Measurements from ENCODE around the gene KRT9. TPM values are rescaled to one million over a fixed set of nuclear protein-coding genes. Genes with fewer than 3 reads are reported as not detected.

Gene KRT9
- total RNA-seq, 4 donors from 2014 or later, result not detected

- 38% methylated on average over 11 of the region's 11 CpGs; no CpG with 5 or more reads in 1 of the 2 donors for WGBS, 2 donors (ENCODE audit: low coverage in 1 of 2)
- H3K9me3 ChIP-seq, result no peaks in the 10 kb centered on the region
- peak; percentile 41 for DNase-seq
- H3K4me1 ChIP-seq, result peaks cover 9 to 37% (median 32%) of the 10 kb centered on the region in 4 donors
- in situ Hi-C loops (cut with MboI; ENCODE audit: low pct_ligation_motif_present in 1 of 4, low pct_unique_long_range_greater_than_20kb in 1 of 4, low sequenced_read_pairs in 3 of 4) (no loop called here), intact Hi-C loops (cut with DNase I; ENCODE audit: low total_unique reads) (no loop called here)
- no peaks in the 10 kb centered on the region for H3K27me3 ChIP-seq
- TF ChIP-seq EP300 (IDR thresholded peaks at IDR 0.05; ENCODE audit: low read depth) (no peak), POLR2AphosphoS5 (IDR thresholded peaks at IDR 0.05) (no peak), CTCF (IDR thresholded peaks at IDR 0.05) (no peak), POLR2A (IDR thresholded peaks at IDR 0.05) (no peak)
- H3K4me3 ChIP-seq, result no peak overlapping the region
- H3K36me3 ChIP-seq, result no peaks in the 10 kb centered on the region
- peak overlapping the region in 2 of 4 donors; percentile 82 to 83 for H3K27ac ChIP-seq
Observed at GRCh38 chr17:41519501-41520224, 52.2 kb downstream of the KRT9 start.

GRCh38 chr17:41518789-41519449 lies 52.9 kb downstream of the KRT9 start, which contains the start of gene KRT15:
TSS of gene KRT15 (minus strand) at chr17:41518890. CDS start at chr17:41518827, 63 bp downstream.
- peak within 1 kb of the TSS in 2 of 4 donors; percentile 19 to 82 for H3K27ac ChIP-seq
- H3K36me3 ChIP-seq, result no peaks in the 10 kb centered on the region
- DNase-seq, result no peak
- in situ Hi-C loops (cut with MboI; ENCODE audit: low pct_ligation_motif_present in 1 of 4, low pct_unique_long_range_greater_than_20kb in 1 of 4, low sequenced_read_pairs in 3 of 4), result no loop called here
- no peaks in the 10 kb centered on the region for H3K9me3 ChIP-seq
- peaks cover 9 to 32% (median 31%) of the 10 kb centered on the region in 4 donors for H3K4me1 ChIP-seq
- H3K4me3 ChIP-seq, result no peak within 1 kb of the TSS
- 61 to 66% methylated on average over 5 to 8 of the region's 8 CpGs for WGBS, 2 donors (ENCODE audit: low coverage in 1 of 2)
- no peak for TF ChIP-seq POLR2A (IDR thresholded peaks at IDR 0.05)
- no peak for TF ChIP-seq EP300 (IDR thresholded peaks at IDR 0.05; ENCODE audit: low read depth)
- no peak for TF ChIP-seq CTCF (IDR thresholded peaks at IDR 0.05)
- no peak for TF ChIP-seq POLR2AphosphoS5 (IDR thresholded peaks at IDR 0.05)
- intact Hi-C loops (cut with DNase I; ENCODE audit: low total_unique reads), result no loop called here
- no peaks in the 10 kb centered on the region for H3K27me3 ChIP-seq

GRCh38 chr17:41518031-41518430 lies 53.8 kb downstream of the KRT9 start:
- no peaks in the 10 kb centered on the region for H3K27me3 ChIP-seq
- no peak for DNase-seq
- WGBS, 2 donors (ENCODE audit: low coverage in 1 of 2), result 90% methylated on average over 3 of the region's 3 CpGs; no CpG with 5 or more reads in 1 of the 2 donors
- in situ Hi-C loops (cut with MboI; ENCODE audit: low pct_ligation_motif_present in 1 of 4, low pct_unique_long_range_greater_than_20kb in 1 of 4, low sequenced_read_pairs in 3 of 4) (no loop called here), intact Hi-C loops (cut with DNase I; ENCODE audit: low total_unique reads) (no loop called here)
- H3K27ac ChIP-seq, result no peak overlapping the region
- no peak overlapping the region for H3K4me3 ChIP-seq
- TF ChIP-seq POLR2AphosphoS5 (IDR thresholded peaks at IDR 0.05) (no peak), EP300 (IDR thresholded peaks at IDR 0.05; ENCODE audit: low read depth) (no peak), CTCF (IDR thresholded peaks at IDR 0.05) (no peak), POLR2A (IDR thresholded peaks at IDR 0.05) (no peak)
- no peaks in the 10 kb centered on the region for H3K9me3 ChIP-seq
- H3K36me3 ChIP-seq, result no peaks in the 10 kb centered on the region
- H3K4me1 ChIP-seq, result peaks cover 9 to 24% (median 23%) of the 10 kb centered on the region in 4 donors

- Histone ChIP-seq H3K27me3 (no peaks in the 10 kb centered on the region), H3K27ac (no peak overlapping the region), H3K4me3 (no peak overlapping the region), H3K4me1 (peaks cover 0 to 12% (median 11%) of the 10 kb centered on the region in 4 donors), H3K36me3 (no peaks in the 10 kb centered on the region), H3K9me3 (no peaks in the 10 kb centered on the region)
- in situ Hi-C loops (cut with MboI; ENCODE audit: low pct_ligation_motif_present in 1 of 4, low pct_unique_long_range_greater_than_20kb in 1 of 4, low sequenced_read_pairs in 3 of 4) (no loop called here), intact Hi-C loops (cut with DNase I; ENCODE audit: low total_unique reads) (no loop called here)
- DNase-seq, result no peak
- WGBS, 2 donors (ENCODE audit: low coverage in 1 of 2), result 89 to 100% methylated on average over 2 to 14 of the region's 14 CpGs
- TF ChIP-seq CTCF (IDR thresholded peaks at IDR 0.05) (no peak), POLR2A (IDR thresholded peaks at IDR 0.05) (no peak), EP300 (IDR thresholded peaks at IDR 0.05; ENCODE audit: low read depth) (no peak), POLR2AphosphoS5 (IDR thresholded peaks at IDR 0.05) (no peak)
Observed at GRCh38 chr17:41516830-41517283, 55.0 kb downstream of the KRT9 start.

Measured in transverse colon (tissue), 4 donors.